CD4-positive, alpha-beta memory T cell (primary cell): Measurements from ENCODE around the gene TDRD1. TPM values are rescaled to one million over a fixed set of nuclear protein-coding genes. Genes with fewer than 3 reads are reported as not detected.

Experiments
- CTCF ChIA-PET: fragments of 350-600 bp; sonication (Branson Sonifier 250); formaldehyde crosslinking; loops from one replicate; lab custom pipeline; 2021; ENCODE audit warnings: inconsistent platforms; ENCODE audit not compliant: partially characterized antibody; lab: Charles Lee
- POLR2A ChIA-PET: fragments of 350-600 bp; sonication (Branson Sonifier 250); formaldehyde crosslinking; loops from one replicate; lab custom pipeline; 2021; ENCODE audit not compliant: partially characterized antibody; lab: Charles Lee
- DNase-seq, 5 donors: peaks; one replicate each; pipeline versions ENCODE4 v3.0.0 to v3.0.0-alpha.2; 2020 to 2022; ENCODE audit warnings: mixed read lengths in 1 of 5
- H3K27ac ChIP-seq: one replicate; pipeline ENCODE4 v1.7.0; 2013; ENCODE audit warnings: low read depth, low read length
- H3K27me3 ChIP-seq: 2 replicates; pipeline ENCODE4 v1.7.0; 2013; ENCODE audit warnings: mild to moderate bottlenecking, low read length, moderate library complexity; ENCODE audit not compliant: insufficient read depth
- H3K36me3 ChIP-seq: 2 replicates; pipeline ENCODE4 v1.7.0; 2013; ENCODE audit warnings: mild to moderate bottlenecking, low read length, moderate library complexity; ENCODE audit not compliant: insufficient read depth
- H3K4me1 ChIP-seq: 2 replicates; pipeline ENCODE4 v1.7.0; 2013; ENCODE audit warnings: mild to moderate bottlenecking, low read length, moderate library complexity; ENCODE audit not compliant: insufficient read depth
- H3K4me3 ChIP-seq, 2 donors: one replicate each; pipeline ENCODE4 v1.7.0; 2013; ENCODE audit warnings: low read length in 2 of 2, mild to moderate bottlenecking in 1 of 2
- H3K9me3 ChIP-seq, 2 donors: one replicate each; pipeline ENCODE4 v1.7.0; 2013; ENCODE audit warnings: low read length in 2 of 2, control low read depth in 1 of 2; ENCODE audit not compliant: control insufficient read depth in 1 of 2
- H3K27ac Mint-ChIP-seq, 7 donors: one replicate each; pipeline ENCODE4 v1.8.0; 2020 to 2021; ENCODE audit warnings: mixed read lengths in 7 of 7, mild to moderate bottlenecking in 6 of 7, inconsistent platforms in 3 of 7, moderate library complexity in 3 of 7
- H3K27me3 Mint-ChIP-seq, 2 donors: one replicate each; pipeline ENCODE4 v1.8.0; 2020 to 2021; ENCODE audit warnings: mixed read lengths in 2 of 2
- H3K36me3 Mint-ChIP-seq, 2 donors: one replicate each; pipeline ENCODE4 v1.8.0; 2020 to 2021; ENCODE audit warnings: mixed read lengths in 2 of 2, inconsistent platforms in 1 of 2, mild to moderate bottlenecking in 1 of 2
- H3K4me1 Mint-ChIP-seq, 4 donors: one replicate each; pipeline ENCODE4 v1.8.0; 2020 to 2021; ENCODE audit warnings: mixed read lengths in 4 of 4, mild to moderate bottlenecking in 1 of 4
- H3K4me3 Mint-ChIP-seq, 8 donors: one replicate each; pipeline ENCODE4 v1.8.0; 2020 to 2021; ENCODE audit warnings: mixed read lengths in 8 of 8, mild to moderate bottlenecking in 7 of 8, moderate library complexity in 6 of 8, inconsistent platforms in 3 of 8
- H3K9me3 Mint-ChIP-seq, 8 donors: one replicate each; pipeline ENCODE4 v1.8.0; 2020 to 2021; ENCODE audit warnings: mixed read lengths in 8 of 8, mild to moderate bottlenecking in 5 of 8, inconsistent platforms in 3 of 8, moderate library complexity in 1 of 8
- intact Hi-C: fragments of 100-400 bp; cut with micrococcal nuclease; formaldehyde crosslinking; loops from one replicate; pipeline ENCODE4 v1.15.1; 2023
- polyA plus RNA-seq, 2 donors: library from polyadenylated mRNA; unstranded; fragments of 300-500 nt; fragmentation: Illumina TruSeq; gene quantifications; one replicate each; pipeline ENCODE4 v1.2.3, GENCODE V29; 2021
- total RNA-seq, 2 experiments: library from RNA; stranded (reverse); gene quantifications; one replicate each; pipeline ENCODE4 v1.2.3, GENCODE V29; 2021

TDRD1 gene
- total and polyA plus RNA-seq, 4 experiments from 2014 or later = 0.05 to 0.41 (median 0.39) TPM; not detected in 1

- Histone ChIP-seq H3K27me3 (no peaks in the 10 kb centered on the region), H3K4me1 (no peaks in the 10 kb centered on the region), H3K9me3 (no peaks in the 10 kb centered on the region), H3K27ac (no peak overlapping the region), H3K4me3 (no peak overlapping the region), H3K36me3 (no peaks in the 10 kb centered on the region)
- Mint-ChIP-seq H3K4me1 (peaks cover 0 to 3% (median 0%) of the 10 kb centered on the region in 4 donors), H3K9me3 (no peaks in the 10 kb centered on the region), H3K27ac (no peak overlapping the region), H3K4me3 (peak overlapping the region in 2 of 8 donors; percentile 26 to 44), H3K36me3 (no peaks in the 10 kb centered on the region), H3K27me3 (peaks cover 22% of the 10 kb centered on the region in 2 donors)
- CTCF ChIA-PET = interaction anchor here (0.6 to 0.7 kb wide), 2 partner anchors 11 to 186 kb away, joined by 3 read pairs; no protein-coding TSS in a partner anchor
- intact Hi-C loops = no loop called here
- no peak for DNase-seq
- POLR2A ChIA-PET = no interaction called here
Measured at GRCh38 chr10:114246679-114247305, 67.6 kb downstream of the TDRD1 start.

GRCh38 chr10:114250236-114250635 is 71.1 kb downstream of the TDRD1 start:
- H3K36me3 ChIP-seq = no peaks in the 10 kb centered on the region
- no peak for DNase-seq
- no peak overlapping the region for H3K27ac ChIP-seq
- no peak overlapping the region for H3K27ac Mint-ChIP-seq
- no peaks in the 10 kb centered on the region for H3K27me3 ChIP-seq
- H3K4me3 ChIP-seq = no peak overlapping the region
- no peaks in the 10 kb centered on the region for H3K36me3 Mint-ChIP-seq
- intact Hi-C loops = no loop called here
- H3K4me3 Mint-ChIP-seq = no peak overlapping the region
- H3K27me3 Mint-ChIP-seq = peaks cover 6 to 7% of the 10 kb centered on the region in 2 donors
- ChIA-PET CTCF (no interaction called here), POLR2A (no interaction called here)
- no peaks in the 10 kb centered on the region for H3K4me1 ChIP-seq
- no peaks in the 10 kb centered on the region for H3K9me3 Mint-ChIP-seq
- no peaks in the 10 kb centered on the region for H3K9me3 ChIP-seq
- H3K4me1 Mint-ChIP-seq = peaks cover 0 to 5% (median 0%) of the 10 kb centered on the region in 4 donors

- POLR2A ChIA-PET = no interaction called here
- Histone ChIP-seq H3K9me3 (no peaks in the 10 kb centered on the region), H3K4me3 (no peak overlapping the region), H3K27ac (no peak overlapping the region), H3K4me1 (no peaks in the 10 kb centered on the region), H3K36me3 (no peaks in the 10 kb centered on the region), H3K27me3 (no peaks in the 10 kb centered on the region)
- CTCF ChIA-PET = no interaction called here
- DNase-seq = no peak
- no peaks in the 10 kb centered on the region for H3K9me3 Mint-ChIP-seq
- H3K36me3 Mint-ChIP-seq = no peaks in the 10 kb centered on the region
- intact Hi-C loops = no loop called here
- H3K27ac Mint-ChIP-seq = no peak overlapping the region
- peaks cover 3 to 7% of the 10 kb centered on the region in 2 donors for H3K27me3 Mint-ChIP-seq
- peaks cover 0 to 5% (median 0%) of the 10 kb centered on the region in 4 donors for H3K4me1 Mint-ChIP-seq
- no peak overlapping the region for H3K4me3 Mint-ChIP-seq
Measured at GRCh38 chr10:114250716-114251115, 71.6 kb downstream of the TDRD1 start.

- DNase-seq = no peak
- POLR2A ChIA-PET = no interaction called here
- H3K27me3 Mint-ChIP-seq = peaks cover 1 to 7% of the 10 kb centered on the region in 2 donors
- no peaks in the 10 kb centered on the region for H3K27me3 ChIP-seq
- no peaks in the 10 kb centered on the region for H3K4me1 ChIP-seq
- no peak overlapping the region for H3K27ac ChIP-seq
- H3K4me1 Mint-ChIP-seq = peaks cover 0 to 2% (median under 1%) of the 10 kb centered on the region in 4 donors
- H3K9me3 Mint-ChIP-seq = no peaks in the 10 kb centered on the region
- H3K4me3 ChIP-seq = no peak overlapping the region
- no peaks in the 10 kb centered on the region for H3K36me3 Mint-ChIP-seq
- CTCF ChIA-PET = no interaction called here
- H3K9me3 ChIP-seq = no peaks in the 10 kb centered on the region
- no peaks in the 10 kb centered on the region for H3K36me3 ChIP-seq
- H3K27ac Mint-ChIP-seq = no peak overlapping the region
- H3K4me3 Mint-ChIP-seq = no peak overlapping the region
- intact Hi-C loops = no loop called here
Measured at GRCh38 chr10:114252092-114252491, 72.9 kb downstream of the TDRD1 start.

- no peak overlapping the region for H3K4me3 ChIP-seq
- Mint-ChIP-seq H3K4me3 (no peak overlapping the region), H3K27ac (no peak overlapping the region), H3K9me3 (no peaks in the 10 kb centered on the region), H3K36me3 (no peaks in the 10 kb centered on the region), H3K4me1 (peaks cover 0 to 5% (median 1%) of the 10 kb centered on the region in 4 donors), H3K27me3 (peaks cover 1 to 7% of the 10 kb centered on the region in 2 donors)
- no peaks in the 10 kb centered on the region for H3K9me3 ChIP-seq
- H3K27ac ChIP-seq = no peak overlapping the region
- H3K27me3 ChIP-seq = no peaks in the 10 kb centered on the region
- H3K36me3 ChIP-seq = no peaks in the 10 kb centered on the region
- DNase-seq = no peak
- intact Hi-C loops = no loop called here
- CTCF ChIA-PET = no interaction called here
- POLR2A ChIA-PET = no interaction called here
- no peaks in the 10 kb centered on the region for H3K4me1 ChIP-seq
Measured at GRCh38 chr10:114252883-114253282, 73.7 kb downstream of the TDRD1 start.

GRCh38 chr10:114255227-114255626 is 76.1 kb downstream of the TDRD1 start:
- DNase-seq = no peak
- Histone ChIP-seq H3K4me1 (no peaks in the 10 kb centered on the region), H3K27ac (no peak overlapping the region), H3K36me3 (no peaks in the 10 kb centered on the region), H3K27me3 (no peaks in the 10 kb centered on the region), H3K9me3 (no peaks in the 10 kb centered on the region), H3K4me3 (no peak overlapping the region)
- intact Hi-C loops = no loop called here
- Mint-ChIP-seq H3K27me3 (peaks cover 0 to 4% of the 10 kb centered on the region in 2 donors), H3K36me3 (no peaks in the 10 kb centered on the region), H3K4me3 (no peak overlapping the region), H3K27ac (no peak overlapping the region), H3K9me3 (no peaks in the 10 kb centered on the region), H3K4me1 (peaks cover 0 to 11% (median 4%) of the 10 kb centered on the region in 4 donors)
- POLR2A ChIA-PET = no interaction called here
- CTCF ChIA-PET = interaction anchor here (1.6 kb wide), 1 partner anchor 10 kb away, joined by 4 read pairs; no protein-coding TSS in a partner anchor

GRCh38 chr10:114256008-114256765 is 77.0 kb downstream of the TDRD1 start:
- no peak overlapping the region for H3K4me3 ChIP-seq
- no peaks in the 10 kb centered on the region for H3K9me3 Mint-ChIP-seq
- peaks cover 0 to 11% (median 4%) of the 10 kb centered on the region in 4 donors for H3K4me1 Mint-ChIP-seq
- H3K27me3 ChIP-seq = no peaks in the 10 kb centered on the region
- ChIA-PET POLR2A (no interaction called here), CTCF (interaction anchor here (1.6 kb wide), 1 partner anchor 11 kb away, joined by 4 read pairs; no protein-coding TSS in a partner anchor)
- H3K4me1 ChIP-seq = no peaks in the 10 kb centered on the region
- no peaks in the 10 kb centered on the region for H3K9me3 ChIP-seq
- no peaks in the 10 kb centered on the region for H3K36me3 Mint-ChIP-seq
- DNase-seq = no peak
- H3K27ac Mint-ChIP-seq = peak overlapping the region in 1 of 7 donors; percentile 25
- no peaks in the 10 kb centered on the region for H3K36me3 ChIP-seq
- intact Hi-C loops = no loop called here
- no peak overlapping the region for H3K27ac ChIP-seq
- peaks cover 0 to 4% of the 10 kb centered on the region in 2 donors for H3K27me3 Mint-ChIP-seq
- H3K4me3 Mint-ChIP-seq = no peak overlapping the region
